ENCODE data around the gene EIPR1.

DNA sequence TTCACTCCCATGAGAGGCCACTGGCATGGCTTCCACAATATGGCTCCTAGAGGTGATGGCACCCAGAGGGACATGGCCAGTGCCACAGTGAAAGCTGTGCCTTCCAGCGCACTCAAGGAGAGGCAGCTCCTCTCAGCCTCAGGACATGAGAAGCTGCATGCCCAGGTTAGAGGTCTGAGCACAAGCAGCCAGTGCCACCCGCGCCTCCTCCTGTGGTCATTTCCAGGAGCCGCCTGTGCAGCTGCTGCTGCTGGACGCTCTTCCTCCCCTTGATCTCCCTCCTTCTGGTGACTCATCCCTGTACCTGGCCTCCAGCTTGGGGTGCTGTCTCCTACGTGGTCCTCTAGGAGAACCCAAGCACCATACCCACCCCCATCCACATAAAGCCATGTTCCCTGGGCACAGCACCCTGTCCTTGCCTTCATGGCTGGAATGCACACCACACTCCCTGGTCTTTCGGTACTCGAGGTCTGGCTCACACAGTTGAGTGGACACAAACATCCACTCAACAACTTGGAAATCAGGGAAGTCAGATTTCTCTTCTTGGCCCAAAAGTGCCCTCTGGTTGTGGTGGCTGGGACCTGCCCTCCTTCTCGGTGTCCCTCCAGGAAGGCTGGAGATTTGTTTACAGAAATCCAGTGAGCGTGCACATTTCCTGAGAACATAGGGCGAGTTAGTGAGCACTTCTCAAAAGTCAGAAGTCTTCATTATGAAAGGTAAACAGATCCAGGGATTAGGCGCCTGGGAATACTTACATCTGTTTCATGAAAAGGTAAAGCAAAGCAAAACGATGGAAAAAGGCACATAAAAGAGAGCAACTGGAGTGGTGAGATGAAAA lies 96.7 kb downstream of the EIPR1 start:
- TF ChIP-seq, protein P1, sequence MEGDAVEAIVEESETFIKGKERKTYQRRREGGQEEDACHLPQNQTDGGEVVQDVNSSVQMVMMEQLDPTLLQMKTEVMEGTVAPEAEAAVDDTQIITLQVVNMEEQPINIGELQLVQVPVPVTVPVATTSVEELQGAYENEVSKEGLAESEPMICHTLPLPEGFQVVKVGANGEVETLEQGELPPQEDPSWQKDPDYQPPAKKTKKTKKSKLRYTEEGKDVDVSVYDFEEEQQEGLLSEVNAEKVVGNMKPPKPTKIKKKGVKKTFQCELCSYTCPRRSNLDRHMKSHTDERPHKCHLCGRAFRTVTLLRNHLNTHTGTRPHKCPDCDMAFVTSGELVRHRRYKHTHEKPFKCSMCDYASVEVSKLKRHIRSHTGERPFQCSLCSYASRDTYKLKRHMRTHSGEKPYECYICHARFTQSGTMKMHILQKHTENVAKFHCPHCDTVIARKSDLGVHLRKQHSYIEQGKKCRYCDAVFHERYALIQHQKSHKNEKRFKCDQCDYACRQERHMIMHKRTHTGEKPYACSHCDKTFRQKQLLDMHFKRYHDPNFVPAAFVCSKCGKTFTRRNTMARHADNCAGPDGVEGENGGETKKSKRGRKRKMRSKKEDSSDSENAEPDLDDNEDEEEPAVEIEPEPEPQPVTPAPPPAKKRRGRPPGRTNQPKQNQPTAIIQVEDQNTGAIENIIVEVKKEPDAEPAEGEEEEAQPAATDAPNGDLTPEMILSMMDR (IDR thresholded peaks at IDR 0.05; ENCODE audit: poor library complexity, severe bottlenecking): no peak
- TF ChIP-seq RAD21 (conservative IDR thresholded peaks at IDR 0.05) (no peak), EP300 (conservative IDR thresholded peaks at IDR 0.05; ENCODE audit: poor library complexity, severe bottlenecking) (no peak), POLR2AphosphoS5 (IDR thresholded peaks at IDR 0.05) (no peak), EZH2 (IDR thresholded peaks at IDR 0.05; ENCODE audit: borderline replicate concordance, insufficient read depth, low read length, poor library complexity, severe bottlenecking) (no peak), MXI1 (conservative IDR thresholded peaks at IDR 0.05; ENCODE audit: poor library complexity, severe bottlenecking) (no peak), REST (IDR thresholded peaks at IDR 0.05; ENCODE audit: borderline replicate concordance) (no peak), TAF1 (IDR thresholded peaks at IDR 0.05; ENCODE audit: low read depth) (no peak)

Data from neural cell (in vitro differentiated cells).